ENCODE results near the gene HCST.
"Not testable (repeated sequence)": the region's sequence is repeated elsewhere in the genome, so short reads cannot be mapped to it uniquely, and the experiment has no call there.

The HCST gene

GRCh38 chr19:35874392-35874930 lies 27.9 kb upstream of the HCST start:
- no peak overlapping the region for H3K4me3 ChIP-seq (ENCODE audit: low read length)
- DNase-seq (ENCODE audit: low read depth, low spot score): no peak

GRCh38 chr19:35879068-35879467 lies 23.3 kb upstream of the HCST start:
- no peak overlapping the region for H3K4me3 ChIP-seq (ENCODE audit: low read length)
- no peak for DNase-seq (ENCODE audit: low read depth, low spot score)

GRCh38 chr19:35879770-35880317 lies 22.5 kb upstream of the HCST start:
- DNase-seq (ENCODE audit: low read depth, low spot score): peak; percentile 71
- H3K4me3 ChIP-seq (ENCODE audit: low read length): no peak overlapping the region

- no peak overlapping the region for H3K4me3 ChIP-seq (ENCODE audit: low read length)
- peak; percentile 71 for DNase-seq (ENCODE audit: low read depth, low spot score)
Measured at GRCh38 chr19:35882114-35882832, 20.1 kb upstream of the HCST start.

GRCh38 chr19:35883882-35884281 lies 18.4 kb upstream of the HCST start:
- DNase-seq (ENCODE audit: low read depth, low spot score): no peak
- H3K4me3 ChIP-seq (ENCODE audit: low read length): no peak overlapping the region

- no peak for DNase-seq (ENCODE audit: low read depth, low spot score)
- no peak overlapping the region for H3K4me3 ChIP-seq (ENCODE audit: low read length)
Measured at GRCh38 chr19:35885225-35885738, 17.0 kb upstream of the HCST start.

GRCh38 chr19:35885904-35886303 lies 16.4 kb upstream of the HCST start:
- DNase-seq (ENCODE audit: low read depth, low spot score): no peak
- no peak overlapping the region for H3K4me3 ChIP-seq (ENCODE audit: low read length)

GRCh38 chr19:35887197-35887596 lies 15.1 kb upstream of the HCST start:
- DNase-seq (ENCODE audit: low read depth, low spot score): no peak
- no peak overlapping the region for H3K4me3 ChIP-seq (ENCODE audit: low read length)

- H3K4me3 ChIP-seq (ENCODE audit: low read length): no peak overlapping the region
Measured at GRCh38 chr19:35888398-35888797, 13.9 kb upstream of the HCST start.

GRCh38 chr19:35889370-35890112 lies 12.8 kb upstream of the HCST start:
- no peak for DNase-seq (ENCODE audit: low read depth, low spot score)
- H3K4me3 ChIP-seq (ENCODE audit: low read length): no peak overlapping the region

More at GRCh38 chr19:35888398-35888797, 13.9 kb upstream of the HCST start:
- no peak for DNase-seq (ENCODE audit: low read depth, low spot score)

GRCh38 chr19:35890113-35890650 lies 12.1 kb upstream of the HCST start:
- no peak for DNase-seq (ENCODE audit: low read depth, low spot score)
- no peak overlapping the region for H3K4me3 ChIP-seq (ENCODE audit: low read length)

- not testable (repeated sequence) for H3K4me3 ChIP-seq (ENCODE audit: low read length); DNase-seq (ENCODE audit: low read depth, low spot score)
Measured at GRCh38 chr19:35891819-35892218, 10.5 kb upstream of the HCST start.

GRCh38 chr19:35894342-35894741 lies 8.0 kb upstream of the HCST start:
- H3K4me3 ChIP-seq (ENCODE audit: low read length): no peak overlapping the region
- no peak for DNase-seq (ENCODE audit: low read depth, low spot score)

- no peak for DNase-seq (ENCODE audit: low read depth, low spot score)
- H3K4me3 ChIP-seq (ENCODE audit: low read length): no peak overlapping the region
Measured at GRCh38 chr19:35895911-35896642, 6.3 kb upstream of the HCST start.

- DNase-seq (ENCODE audit: low read depth, low spot score): no peak
Measured at GRCh38 chr19:35896643-35897040, 5.7 kb upstream of the HCST start.

GRCh38 chr19:35897706-35898451 lies 4.5 kb upstream of the HCST start:
- peak overlapping the region; percentile 91 for H3K4me3 ChIP-seq (ENCODE audit: low read length)
- no peak for DNase-seq (ENCODE audit: low read depth, low spot score)

More at GRCh38 chr19:35896643-35897040, 5.7 kb upstream of the HCST start:
- H3K4me3 ChIP-seq (ENCODE audit: low read length): no peak overlapping the region

- peak overlapping the region; percentile 91 for H3K4me3 ChIP-seq (ENCODE audit: low read length)
- DNase-seq (ENCODE audit: low read depth, low spot score): no peak
Measured at GRCh38 chr19:35898499-35898809, 3.9 kb upstream of the HCST start.

GRCh38 chr19:35899547-35900214 lies 2.6 kb upstream of the HCST start:
- peak overlapping the region; percentile 91 for H3K4me3 ChIP-seq (ENCODE audit: low read length)
- DNase-seq (ENCODE audit: low read depth, low spot score): peak; percentile 85
